RPMI7951 (cell line): ENCODE measurements around the gene XPO5. TPM values are rescaled to one million over a fixed set of nuclear protein-coding genes. Genes with fewer than 3 reads are reported as not detected.
A peak's percentile ranks its signal among the peaks of the same experiment; 100 is the strongest.
"Not testable (repeated sequence)": the region's sequence is repeated elsewhere in the genome, so short reads cannot be mapped to it uniquely, and the experiment has no call there.

Experiments
- DNase-seq: peaks from one replicate; pipeline ENCODE4 v3.0.0-alpha.2; 2012; ENCODE audit warnings: low read depth
- total RNA-seq: library from RNA; depleted of rRNA; stranded (reverse); fragments of >200 nt; shearing (Covaris generic); gene quantifications from 2 replicates; pipeline ENCODE4 v1.2.3, GENCODE V29; 2014

The XPO5 gene
- total RNA-seq, 1 experiment from 2014 or later, result 48.1 TPM

GRCh38 chr6:43498291-43498690 lies 77.5 kb downstream of the XPO5 start:
- not testable (repeated sequence) for DNase-seq

GRCh38 chr6:43497689-43498088 lies 78.1 kb downstream of the XPO5 start:
- DNase-seq, result no peak

GRCh38 chr6:43497129-43497396 lies 78.8 kb downstream of the XPO5 start:
- DNase-seq, result no peak

- peak; percentile 54 for DNase-seq
These were observed 79.3 kb downstream of the XPO5 start for GRCh38 chr6:43496370-43497128.

- DNase-seq, result peak; percentile 40
These were observed 80.4 kb downstream of the XPO5 start for GRCh38 chr6:43495409-43495941.

GRCh38 chr6:43494766-43495165 lies 81.1 kb downstream of the XPO5 start:
- DNase-seq, result no peak

GRCh38 chr6:43494321-43494720 lies 81.5 kb downstream of the XPO5 start:
- no peak for DNase-seq

- no peak for DNase-seq
These were observed 82.0 kb downstream of the XPO5 start for GRCh38 chr6:43493833-43494232.

GRCh38 chr6:43493230-43493629 lies 82.6 kb downstream of the XPO5 start:
- DNase-seq, result no peak

GRCh38 chr6:43492673-43493072 lies 83.2 kb downstream of the XPO5 start:
- no peak for DNase-seq

- peak; percentile 77 for DNase-seq
These were observed 83.8 kb downstream of the XPO5 start for GRCh38 chr6:43491750-43492661.

GRCh38 chr6:43490523-43490939 lies 85.3 kb downstream of the XPO5 start:
- DNase-seq, result no peak

- DNase-seq, result peak; percentile 58
These were observed 86.4 kb downstream of the XPO5 start for GRCh38 chr6:43489277-43490072.

- peak; percentile 74 for DNase-seq
These were observed 87.1 kb downstream of the XPO5 start for GRCh38 chr6:43488667-43489276.

- no peak for DNase-seq
These were observed 94.1 kb downstream of the XPO5 start for GRCh38 chr6:43481591-43482236.

- DNase-seq, result no peak
These were observed 94.8 kb downstream of the XPO5 start for GRCh38 chr6:43481075-43481474.

- DNase-seq, result no peak
These were observed 97.8 kb downstream of the XPO5 start for GRCh38 chr6:43478008-43478372.

GRCh38 chr6:43477235-43478007 lies 98.4 kb downstream of the XPO5 start, which contains the start of gene TJAP1:
Gene TJAP1, plus strand, starts transcription at chr6:43477570. Its CDS starts 21,432 bp downstream, at chr6:43499002.
- peak; percentile 84 for DNase-seq

- DNase-seq, result no peak
These were observed 99.1 kb downstream of the XPO5 start for GRCh38 chr6:43476746-43477145.

- DNase-seq, result no peak
These were observed 100.3 kb downstream of the XPO5 start for GRCh38 chr6:43475516-43475915.
